GM20431 (cell line): ENCODE results near the gene GATB.

Experiments used
- in situ Hi-C: fragments of 300-500 bp; cut with MseI, MboI; formaldehyde crosslinking; loops from one replicate; pipeline ENCODE4 v1.15.0; 2020; ENCODE audit warnings: low sequenced_read_pairs; ENCODE audit not compliant: unreplicated experiment

Gene GATB, protein sequence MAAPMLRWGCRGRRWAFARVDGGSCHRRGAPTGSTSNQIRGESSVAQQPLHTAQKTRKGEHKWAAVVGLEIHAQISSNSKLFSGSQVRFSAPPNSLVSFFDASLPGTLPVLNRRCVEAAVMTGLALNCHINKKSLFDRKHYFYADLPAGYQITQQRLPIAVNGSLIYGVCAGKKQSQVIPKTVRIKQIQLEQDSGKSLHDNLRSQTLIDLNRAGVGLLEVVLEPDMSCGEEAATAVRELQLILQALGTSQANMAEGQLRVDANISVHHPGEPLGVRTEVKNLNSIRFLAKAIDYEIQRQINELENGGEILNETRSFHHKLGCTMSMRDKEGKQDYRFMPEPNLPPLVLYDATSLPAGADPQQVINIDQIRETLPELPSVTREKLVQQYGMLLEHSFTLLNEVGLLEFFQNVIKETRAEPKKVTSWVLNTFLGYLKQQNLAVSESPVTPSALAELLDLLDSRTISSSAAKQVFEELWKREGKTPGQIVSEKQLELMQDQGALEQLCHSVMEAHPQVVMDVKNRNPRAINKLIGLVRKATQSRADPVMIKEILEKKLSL

GRCh38 chr4:151760712-151761661, at the start of gene GATB:
Gene GATB (minus strand): TSS chr4:151761007. CDS start chr4:151760982, 25 bp downstream.
- in situ Hi-C loops = no loop called here

- in situ Hi-C loops = no loop called here
These were observed 49.7 kb upstream of the GATB start for GRCh38 chr4:151810476-151810875.

DNA sequence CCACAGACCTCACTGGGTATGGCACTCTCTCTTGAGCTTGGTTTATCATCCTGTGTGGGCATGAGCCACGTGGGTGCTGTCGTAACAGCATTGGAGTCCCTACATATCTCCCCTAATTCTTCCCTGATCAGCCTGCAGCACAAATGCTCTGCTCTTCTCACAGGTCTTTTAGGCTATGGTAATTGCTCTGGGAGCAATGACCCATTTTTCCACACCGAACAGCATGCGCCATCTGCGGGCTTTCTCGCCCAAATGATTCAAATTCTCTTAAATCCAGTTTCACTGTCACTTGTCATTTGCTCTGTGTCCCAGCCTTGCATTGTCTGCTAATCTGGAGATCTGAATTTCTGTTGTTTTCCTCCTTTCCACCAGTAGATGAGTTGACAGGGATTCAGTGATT, 48.9 kb upstream of the GATB start:
- in situ Hi-C loops = no loop called here

GRCh38 chr4:151808542-151808941, 47.7 kb upstream of the GATB start:
- in situ Hi-C loops = no loop called here

- in situ Hi-C loops = no loop called here
These were observed 47.3 kb upstream of the GATB start for GRCh38 chr4:151808120-151808529.

DNA sequence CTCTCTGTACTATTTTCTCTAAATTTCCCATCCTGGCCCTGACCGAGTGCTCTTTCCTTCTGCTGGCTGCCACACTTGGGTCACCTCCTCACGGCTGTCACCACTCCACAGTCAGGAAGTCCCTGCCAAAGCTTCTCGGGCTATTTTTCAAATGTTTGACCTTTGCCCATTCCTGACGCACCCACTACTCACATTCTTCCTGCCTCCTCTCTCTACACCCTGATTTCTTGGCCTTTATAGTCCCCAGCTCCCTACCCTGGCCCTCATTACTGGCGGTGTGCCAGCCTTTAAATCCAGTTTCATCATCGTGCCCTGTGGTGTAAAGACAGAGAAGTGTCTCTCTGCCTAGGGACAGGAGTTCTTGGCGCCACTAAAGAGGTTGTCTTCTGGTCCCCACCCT, 46.4 kb upstream of the GATB start:
- in situ Hi-C loops = no loop called here

DNA sequence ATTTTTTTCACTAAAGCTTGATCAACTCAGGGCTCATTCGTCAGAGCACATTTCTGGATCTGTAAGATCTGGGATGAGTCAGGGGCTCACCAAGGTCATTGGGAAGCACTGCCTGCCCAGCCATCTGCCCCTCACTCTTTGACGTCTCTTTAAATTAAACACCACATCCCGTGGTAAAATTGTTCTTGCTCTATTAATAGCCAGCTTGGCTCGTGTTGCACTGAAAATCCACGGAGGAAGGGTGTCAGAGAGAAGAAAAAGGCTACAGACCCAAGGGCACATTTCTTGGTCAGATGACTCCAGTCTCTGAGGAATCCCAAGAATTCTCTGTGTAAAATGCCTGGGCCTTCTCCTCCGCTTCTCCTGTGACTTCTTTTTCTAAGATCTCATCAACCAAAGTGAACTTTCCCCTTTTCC, 45.7 kb upstream of the GATB start:
- in situ Hi-C loops = no loop called here

- in situ Hi-C loops = no loop called here
These were observed 44.0 kb upstream of the GATB start for GRCh38 chr4:151804821-151805220.

GRCh38 chr4:151804086-151804630, 43.4 kb upstream of the GATB start:
- in situ Hi-C loops = no loop called here

DNA sequence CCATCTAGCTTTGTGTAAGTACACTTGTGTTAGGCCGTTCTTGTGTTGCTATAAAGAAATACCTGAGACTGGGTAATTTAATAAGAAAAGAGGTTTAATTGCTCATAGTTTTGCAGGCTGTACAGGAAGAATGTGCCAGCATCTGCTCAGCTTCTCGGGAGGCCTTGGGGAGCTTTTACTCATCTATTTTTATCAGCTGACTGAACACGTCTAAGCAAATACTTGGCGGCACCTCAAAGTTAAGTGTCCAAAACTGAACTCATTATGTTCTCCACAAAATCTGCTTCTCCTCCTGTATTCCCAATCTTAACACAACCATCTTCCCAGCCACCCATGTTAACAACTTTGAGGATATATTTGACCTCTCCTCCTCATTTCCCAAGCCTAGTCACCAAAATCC, 42.4 kb upstream of the GATB start:
- in situ Hi-C loops = no loop called here

DNA sequence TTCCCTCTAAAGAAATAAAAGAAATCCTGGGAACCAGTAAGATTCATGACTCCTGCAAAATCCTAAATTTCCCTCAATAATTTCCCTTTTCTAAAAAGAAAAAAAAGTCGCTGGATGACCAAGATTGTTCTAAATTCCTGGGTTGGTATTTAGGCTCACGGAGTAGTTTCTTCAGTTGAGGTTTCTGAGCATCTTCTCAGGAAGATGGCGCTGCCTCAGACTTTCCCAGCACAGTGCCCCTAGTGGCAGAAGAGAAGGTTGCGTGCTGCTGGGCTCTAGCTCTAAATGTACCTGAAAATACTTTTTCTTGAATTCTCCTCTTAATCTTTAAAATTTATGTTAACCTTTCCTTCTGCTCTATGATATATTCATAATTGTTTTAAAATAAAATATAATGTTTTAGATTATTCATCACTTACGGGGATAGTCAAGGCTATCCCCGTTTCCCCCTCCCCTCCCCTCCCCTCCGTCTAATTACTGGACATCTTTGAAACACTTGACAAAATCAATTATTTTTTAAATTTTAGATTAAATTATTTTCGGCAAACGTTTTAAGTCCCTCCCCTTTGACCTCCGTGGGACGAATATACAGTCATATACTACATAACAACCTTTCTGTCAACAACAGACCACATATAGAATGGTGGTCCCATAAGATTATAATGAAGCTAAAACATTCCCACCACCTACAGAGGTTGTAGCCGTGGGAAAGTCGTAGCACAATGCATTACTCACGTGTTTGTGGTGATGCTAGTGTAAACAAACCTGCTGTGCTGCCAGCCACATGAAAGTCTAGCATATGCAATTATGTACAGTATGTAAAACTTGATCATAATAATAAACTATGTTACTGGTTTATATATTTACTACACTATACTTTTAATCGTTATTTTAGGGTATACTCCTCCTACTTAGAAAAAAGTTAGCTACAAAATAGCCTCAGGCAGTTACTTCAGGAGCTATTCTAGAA, 41.0 kb upstream of the GATB start:
- in situ Hi-C loops = no loop called here

GRCh38 chr4:151799417-151800012, 38.7 kb upstream of the GATB start:
- in situ Hi-C loops = no loop called here

GRCh38 chr4:151798678-151799416, 38.0 kb upstream of the GATB start:
- in situ Hi-C loops = no loop called here

- in situ Hi-C loops = no loop called here
These were observed 37.0 kb upstream of the GATB start for GRCh38 chr4:151797853-151798252.

DNA sequence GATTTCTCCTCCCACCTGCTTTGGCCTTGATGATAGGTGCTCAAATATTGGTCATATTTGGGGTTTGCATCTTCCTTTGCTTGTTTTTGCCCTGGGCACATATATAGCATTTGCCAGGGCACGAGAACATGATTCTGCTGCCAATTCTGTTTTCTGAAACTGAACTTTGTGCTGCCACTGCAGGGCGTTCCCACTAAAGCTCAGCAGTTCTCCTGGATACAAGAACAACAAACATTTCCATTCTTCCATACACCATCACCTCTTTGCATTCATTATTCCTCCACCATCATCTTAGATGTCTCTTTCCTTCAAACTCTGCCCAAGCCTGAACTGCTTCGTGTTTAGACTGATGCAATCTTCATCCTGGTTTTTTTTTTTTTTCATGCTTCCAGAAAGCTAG, 36.3 kb upstream of the GATB start:
- in situ Hi-C loops = no loop called here

DNA sequence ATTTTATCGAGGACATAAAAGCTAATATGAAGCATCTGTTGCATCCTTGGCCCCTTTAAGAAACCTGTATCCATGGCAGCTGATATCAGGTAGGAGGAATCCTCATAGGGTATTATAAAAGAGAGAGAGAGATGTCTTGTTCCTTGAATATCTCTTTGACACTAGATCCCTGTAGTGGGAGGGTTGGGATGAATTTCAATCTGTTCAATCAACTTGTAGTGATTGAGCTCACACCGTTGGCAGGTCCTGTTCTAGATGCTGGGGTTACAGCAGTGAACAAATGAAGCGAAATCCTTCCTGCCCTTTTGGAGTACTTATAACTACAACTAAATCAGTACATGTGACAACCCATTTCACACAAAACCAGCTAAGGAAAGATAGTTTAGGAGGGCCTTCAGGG, 35.3 kb upstream of the GATB start:
- in situ Hi-C loops = no loop called here

GRCh38 chr4:151792995-151793394, 32.2 kb upstream of the GATB start:
- in situ Hi-C loops = no loop called here

GRCh38 chr4:151792530-151792929, 31.7 kb upstream of the GATB start:
- in situ Hi-C loops = no loop called here
